NCI-H1105 (cell line): ENCODE measurements around the gene CSKMT.
"Not testable (repeated sequence)": the region's sequence is repeated elsewhere in the genome, so short reads cannot be mapped to it uniquely, and the experiment has no call there.

Experiments used
- DNase-seq: peaks from one replicate; lab custom pipeline; 2025; lab: John Stamatoyannopoulos, UW

CSKMT gene

GRCh38 chr11:62665075-62665598 lies at the start of gene CSKMT, which contains the start of gene C11orf98:
CSKMT (plus strand) TSS chr11:62665312; CDS start chr11:62665880, 568 bp downstream.
C11orf98 (minus strand) TSS chr11:62665210; CDS start chr11:62665169, 41 bp downstream.
- peak; percentile 90 for DNase-seq

- DNase-seq, result no peak
Measured at GRCh38 chr11:62615521-62615920, 49.6 kb upstream of the CSKMT start.

- not testable (repeated sequence) for DNase-seq
Measured at GRCh38 chr11:62616957-62617356, 48.2 kb upstream of the CSKMT start.

- DNase-seq, result no peak
Measured at GRCh38 chr11:62621027-62621566, 44.0 kb upstream of the CSKMT start.

- DNase-seq, result peak; percentile 99
Measured at GRCh38 chr11:62621567-62622470, 43.3 kb upstream of the CSKMT start, which contains the start of gene B3GAT3. B3GAT3 (minus strand) TSS chr11:62621986; CDS start chr11:62621947, 39 bp downstream.

GRCh38 chr11:62622476-62623089 lies 42.5 kb upstream of the CSKMT start:
- DNase-seq, result no peak

- DNase-seq, result no peak
Measured at GRCh38 chr11:62627713-62628112, 37.4 kb upstream of the CSKMT start.

- DNase-seq, result no peak
Measured at GRCh38 chr11:62632492-62632891, 32.6 kb upstream of the CSKMT start.

GRCh38 chr11:62644220-62644619 lies 20.9 kb upstream of the CSKMT start:
- DNase-seq, result no peak

GRCh38 chr11:62645671-62645945 lies 19.5 kb upstream of the CSKMT start:
- DNase-seq, result no peak

- peak; percentile 99 for DNase-seq
Measured at GRCh38 chr11:62645946-62646824, 18.9 kb upstream of the CSKMT start, which contains the start of gene GANAB. GANAB (minus strand) TSS chr11:62646613; CDS start chr11:62646599, 14 bp downstream.

GRCh38 chr11:62646825-62647608 lies 18.1 kb upstream of the CSKMT start:
- DNase-seq, result no peak

GRCh38 chr11:62647609-62648005 lies 17.5 kb upstream of the CSKMT start:
- DNase-seq, result no peak

GRCh38 chr11:62648185-62648966 lies 16.7 kb upstream of the CSKMT start:
- DNase-seq, result no peak

GRCh38 chr11:62648967-62649364 lies 16.1 kb upstream of the CSKMT start:
- no peak for DNase-seq

- no peak for DNase-seq
Measured at GRCh38 chr11:62649486-62649885, 15.6 kb upstream of the CSKMT start.

- DNase-seq, result not testable (repeated sequence)
Measured at GRCh38 chr11:62650283-62650682, 14.8 kb upstream of the CSKMT start.

GRCh38 chr11:62652161-62653006 lies 12.7 kb upstream of the CSKMT start:
- no peak for DNase-seq

GRCh38 chr11:62654297-62654696 lies 10.8 kb upstream of the CSKMT start:
- no peak for DNase-seq
